ENCODE measurements around the gene ULBP1.
"Not testable (repeated sequence)": the region's sequence is repeated elsewhere in the genome, so short reads cannot be mapped to it uniquely, and the experiment has no call there.

ULBP1 gene

GRCh38 chr6:149969635-149970034 lies 5.9 kb downstream of the ULBP1 start:
- H3K27ac ChIP-seq: no peak overlapping the region
- TF ChIP-seq, protein P1, sequence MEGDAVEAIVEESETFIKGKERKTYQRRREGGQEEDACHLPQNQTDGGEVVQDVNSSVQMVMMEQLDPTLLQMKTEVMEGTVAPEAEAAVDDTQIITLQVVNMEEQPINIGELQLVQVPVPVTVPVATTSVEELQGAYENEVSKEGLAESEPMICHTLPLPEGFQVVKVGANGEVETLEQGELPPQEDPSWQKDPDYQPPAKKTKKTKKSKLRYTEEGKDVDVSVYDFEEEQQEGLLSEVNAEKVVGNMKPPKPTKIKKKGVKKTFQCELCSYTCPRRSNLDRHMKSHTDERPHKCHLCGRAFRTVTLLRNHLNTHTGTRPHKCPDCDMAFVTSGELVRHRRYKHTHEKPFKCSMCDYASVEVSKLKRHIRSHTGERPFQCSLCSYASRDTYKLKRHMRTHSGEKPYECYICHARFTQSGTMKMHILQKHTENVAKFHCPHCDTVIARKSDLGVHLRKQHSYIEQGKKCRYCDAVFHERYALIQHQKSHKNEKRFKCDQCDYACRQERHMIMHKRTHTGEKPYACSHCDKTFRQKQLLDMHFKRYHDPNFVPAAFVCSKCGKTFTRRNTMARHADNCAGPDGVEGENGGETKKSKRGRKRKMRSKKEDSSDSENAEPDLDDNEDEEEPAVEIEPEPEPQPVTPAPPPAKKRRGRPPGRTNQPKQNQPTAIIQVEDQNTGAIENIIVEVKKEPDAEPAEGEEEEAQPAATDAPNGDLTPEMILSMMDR (conservative IDR thresholded peaks at IDR 0.05): no peak
- no peak for TF ChIP-seq ZFX (IDR thresholded peaks at IDR 0.05)

- not testable (repeated sequence) for H3K27ac ChIP-seq
Measured at GRCh38 chr6:149974394-149974793, 10.7 kb downstream of the ULBP1 start.

- no peak for TF ChIP-seq ZFX (IDR thresholded peaks at IDR 0.05)
- TF ChIP-seq, protein P1 (conservative IDR thresholded peaks at IDR 0.05): no peak
- H3K27ac ChIP-seq: no peak overlapping the region
Measured at GRCh38 chr6:149974825-149975224, 11.1 kb downstream of the ULBP1 start.

- H3K27ac ChIP-seq: no peak overlapping the region
- no peak for TF ChIP-seq ZFX (IDR thresholded peaks at IDR 0.05)
Measured at GRCh38 chr6:149975400-149975799, 11.7 kb downstream of the ULBP1 start.

DNA sequence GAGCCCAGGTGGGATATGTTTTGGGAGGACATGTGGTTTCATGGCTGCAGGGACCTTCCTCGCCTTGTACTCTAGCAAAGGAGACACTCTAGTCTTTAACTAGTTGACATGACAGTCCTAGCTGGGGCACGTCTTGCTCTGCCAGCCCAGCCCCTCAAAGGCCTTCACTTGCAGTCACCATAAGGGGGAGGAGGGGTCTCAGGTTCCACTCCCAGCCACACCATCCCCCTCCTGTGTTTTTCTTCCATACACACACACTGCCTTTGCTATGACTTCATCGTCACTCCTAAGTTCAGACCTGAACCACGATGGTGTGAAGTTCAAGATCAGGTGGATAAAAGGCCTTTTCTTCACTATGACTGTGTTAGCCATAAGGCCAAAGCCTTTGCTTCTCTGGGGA lies 13.5 kb downstream of the ULBP1 start:
- H3K27ac ChIP-seq: no peak overlapping the region
- no peak for TF ChIP-seq ZFX (IDR thresholded peaks at IDR 0.05)
- TF ChIP-seq, protein P1 (conservative IDR thresholded peaks at IDR 0.05): no peak

DNA sequence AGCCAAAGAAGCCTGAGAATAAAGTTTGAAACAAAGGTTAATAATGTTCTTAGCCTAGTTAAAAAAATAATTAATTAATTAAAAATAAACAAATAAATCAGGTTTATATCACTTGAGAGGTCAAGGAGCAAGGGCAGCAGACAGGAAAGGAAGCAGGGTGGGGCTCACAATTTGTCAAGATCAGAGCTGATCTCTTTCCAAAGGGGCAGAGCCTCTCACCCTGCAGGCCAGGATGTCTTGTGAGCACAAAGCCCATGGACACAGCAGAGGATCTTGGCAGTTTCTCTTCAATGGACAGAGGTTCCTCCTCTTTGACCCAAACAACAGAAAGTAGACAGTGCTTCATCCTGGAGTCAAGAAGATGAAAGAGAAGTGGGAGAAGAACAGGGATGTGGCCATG lies 14.9 kb downstream of the ULBP1 start:
- H3K27ac ChIP-seq: no peak overlapping the region
- TF ChIP-seq, protein P1 (conservative IDR thresholded peaks at IDR 0.05): no peak
- no peak for TF ChIP-seq ZFX (IDR thresholded peaks at IDR 0.05)

DNA sequence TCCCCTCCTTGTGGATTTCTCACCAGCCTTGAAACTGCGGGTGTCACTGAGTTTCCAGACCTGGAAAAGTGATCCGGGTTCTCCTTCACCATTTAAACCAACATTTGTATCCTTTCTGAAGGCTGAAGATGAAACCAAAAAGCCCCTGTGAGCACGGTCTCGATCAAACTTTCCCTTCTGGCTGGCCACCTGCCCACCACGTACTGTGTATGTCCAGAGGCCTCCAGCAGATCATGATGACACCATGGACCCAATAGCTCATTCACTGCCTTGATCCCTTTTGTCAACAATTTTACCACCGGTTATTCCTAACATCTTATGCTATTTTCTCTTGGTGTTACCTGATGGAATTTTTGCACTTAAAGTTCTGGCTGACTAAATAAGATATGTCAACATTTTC lies 15.6 kb downstream of the ULBP1 start:
- H3K27ac ChIP-seq: no peak overlapping the region
- TF ChIP-seq, protein P1 (conservative IDR thresholded peaks at IDR 0.05): no peak
- no peak for TF ChIP-seq ZFX (IDR thresholded peaks at IDR 0.05)

DNA sequence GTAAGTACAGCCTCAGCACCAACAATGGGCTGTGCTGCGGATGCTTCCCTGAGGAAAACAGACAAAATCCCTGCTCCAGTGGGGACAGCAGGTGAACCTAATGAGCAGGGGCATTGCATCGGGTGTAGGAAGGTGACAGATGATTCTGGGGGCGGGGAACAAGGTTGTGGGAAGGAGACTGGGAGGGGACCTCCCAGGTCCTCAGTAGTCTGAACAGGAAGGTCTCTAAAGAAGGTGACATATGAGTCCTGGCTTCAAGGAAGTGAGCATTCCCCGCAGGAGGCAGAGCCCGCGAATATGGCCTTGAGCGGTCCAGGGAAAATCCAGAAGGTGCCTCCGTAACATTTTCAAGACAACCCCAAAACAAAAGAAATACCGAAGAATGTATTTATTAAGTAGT lies 19.4 kb downstream of the ULBP1 start:
- no peak for TF ChIP-seq ZFX (IDR thresholded peaks at IDR 0.05)
- TF ChIP-seq, protein P1 (conservative IDR thresholded peaks at IDR 0.05): no peak
- no peak overlapping the region for H3K27ac ChIP-seq

- TF ChIP-seq, protein P1 (conservative IDR thresholded peaks at IDR 0.05): no peak
- TF ChIP-seq ZFX (IDR thresholded peaks at IDR 0.05): no peak
- no peak overlapping the region for H3K27ac ChIP-seq
Measured at GRCh38 chr6:149984773-149985172, 21.0 kb downstream of the ULBP1 start.
